Endometrial microvascular endothelial cells (primary cell): ENCODE measurements around the gene AJAP1. TPM values are rescaled to one million over a fixed set of nuclear protein-coding genes. Genes with fewer than 3 reads are reported as not detected.

Source experiments
- in situ Hi-C: cut with HindIII; loops from 2 replicates; pipeline ENCODE4 v1.10.0; 2017; ENCODE audit warnings: low sequenced_read_pairs, low pct_unique_long_range_greater_than_20kb; ENCODE audit errors: inconsistent ontology term
- total RNA-seq: library from RNA; depleted of rRNA; stranded (reverse); fragments of >200 nt; gene quantifications from one replicate; pipeline ENCODE4 v1.2.3, GENCODE V29; 2015; ENCODE audit errors: inconsistent ontology term

The AJAP1 gene
- total RNA-seq, 1 donor from 2014 or later = not detected

DNA sequence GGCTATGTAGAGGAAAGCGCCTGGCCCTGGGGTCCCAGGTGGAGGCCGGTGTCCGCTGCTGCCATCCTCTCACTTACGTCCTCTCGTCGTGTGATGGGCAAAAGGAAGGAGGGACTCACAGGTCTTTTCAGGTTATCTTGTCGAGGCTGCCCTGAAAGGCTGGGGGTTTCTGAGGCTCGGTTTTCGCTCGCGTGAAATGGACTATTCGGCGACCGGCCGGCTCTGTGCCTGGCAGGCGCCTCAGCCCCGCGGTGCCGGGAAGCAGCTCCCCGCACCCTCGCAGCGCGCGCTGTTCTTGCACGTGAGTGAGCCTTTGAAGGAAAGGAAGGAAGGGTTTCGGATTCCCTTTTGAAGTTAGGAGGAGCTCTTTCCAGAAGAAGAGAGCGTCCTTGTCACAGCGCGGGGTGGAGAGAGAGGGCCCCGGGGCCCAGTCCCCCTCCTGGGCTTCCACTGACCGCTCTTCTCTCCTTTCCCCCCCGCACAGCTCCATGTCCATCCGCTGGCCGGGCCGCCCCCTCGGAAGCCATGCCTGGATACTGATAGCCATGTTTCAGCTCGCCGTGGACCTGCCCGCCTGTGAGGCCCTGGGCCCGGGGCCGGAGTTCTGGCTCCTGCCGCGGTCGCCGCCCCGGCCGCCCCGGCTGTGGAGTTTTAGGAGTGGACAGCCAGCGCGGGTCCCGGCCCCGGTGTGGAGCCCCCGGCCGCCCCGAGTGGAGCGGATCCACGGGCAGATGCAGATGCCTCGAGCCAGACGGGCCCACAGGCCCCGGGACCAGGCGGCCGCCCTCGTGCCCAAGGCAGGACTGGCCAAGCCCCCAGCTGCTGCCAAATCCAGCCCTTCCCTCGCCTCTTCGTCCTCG, 57.2 kb downstream of the AJAP1 start:
- in situ Hi-C loops = no loop called here

- in situ Hi-C loops = no loop called here
These were observed 59.3 kb downstream of the AJAP1 start for GRCh38 chr1:4713669-4714068.

DNA sequence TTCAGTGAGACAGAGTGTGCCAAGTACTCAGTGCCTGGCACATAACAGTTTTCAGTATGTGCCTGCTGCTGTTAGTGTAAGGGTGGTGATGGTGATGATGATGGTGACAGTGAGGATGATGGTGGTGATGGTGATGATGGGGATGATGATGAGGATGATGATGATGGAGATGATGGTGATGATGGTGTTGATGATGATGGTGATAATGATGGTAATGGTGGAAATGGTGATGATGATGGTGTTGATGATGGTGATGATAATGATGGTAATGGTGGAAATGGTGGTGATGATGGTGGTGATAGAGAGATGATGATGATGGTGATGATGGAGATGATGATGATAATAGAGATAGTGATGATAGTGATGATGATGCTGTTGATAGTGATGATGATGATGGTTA, 62.0 kb downstream of the AJAP1 start:
- in situ Hi-C loops = no loop called here

GRCh38 chr1:4718071-4718470, 63.7 kb downstream of the AJAP1 start:
- in situ Hi-C loops = no loop called here

- in situ Hi-C loops = no loop called here
These were observed 68.7 kb downstream of the AJAP1 start for GRCh38 chr1:4723106-4723505.

DNA sequence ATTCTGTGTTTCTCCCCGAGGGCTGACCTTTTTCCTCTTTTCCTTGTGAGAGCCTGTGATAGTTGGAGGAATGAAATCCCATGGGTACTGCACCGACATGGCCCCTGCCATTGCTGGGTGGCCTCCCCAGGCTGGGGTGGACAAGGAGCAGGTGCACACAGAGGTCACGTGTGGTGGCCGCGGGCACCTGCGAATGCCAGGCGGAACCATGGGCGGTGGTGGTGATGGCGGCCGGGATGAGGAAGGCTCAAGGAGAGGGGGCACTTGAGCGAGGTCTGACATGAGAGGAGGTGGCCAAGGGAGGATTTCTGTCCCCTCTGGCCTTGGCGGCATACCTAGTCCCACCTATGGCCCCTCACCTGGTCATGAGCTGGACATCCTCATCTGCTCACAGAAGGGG, 69.6 kb downstream of the AJAP1 start:
- in situ Hi-C loops = no loop called here

GRCh38 chr1:4724695-4725250, 70.4 kb downstream of the AJAP1 start:
- in situ Hi-C loops = no loop called here

DNA sequence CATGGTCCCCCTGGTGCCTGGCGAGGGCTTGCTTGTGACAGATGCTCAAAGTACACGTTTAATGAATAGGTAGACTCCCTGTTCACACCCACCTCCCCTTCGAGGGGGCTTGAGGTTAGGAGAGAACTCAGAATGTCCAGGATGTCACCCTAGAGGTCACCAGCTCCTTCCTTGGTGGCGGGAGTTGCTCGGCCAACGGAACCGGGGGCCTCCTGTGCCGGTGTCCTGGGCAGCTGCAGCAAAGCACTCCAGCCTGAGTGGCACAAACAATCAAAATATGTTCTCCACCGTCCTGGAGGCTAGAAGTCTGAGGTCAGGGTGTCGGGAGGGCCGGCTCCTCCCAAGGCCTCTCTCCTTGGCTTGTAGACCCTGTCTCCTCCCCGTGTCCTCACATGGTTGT, 71.0 kb downstream of the AJAP1 start:
- in situ Hi-C loops = no loop called here

GRCh38 chr1:4726620-4727341, 72.4 kb downstream of the AJAP1 start:
- in situ Hi-C loops = no loop called here

GRCh38 chr1:4728319-4729089, 74.1 kb downstream of the AJAP1 start:
- in situ Hi-C loops = no loop called here

DNA sequence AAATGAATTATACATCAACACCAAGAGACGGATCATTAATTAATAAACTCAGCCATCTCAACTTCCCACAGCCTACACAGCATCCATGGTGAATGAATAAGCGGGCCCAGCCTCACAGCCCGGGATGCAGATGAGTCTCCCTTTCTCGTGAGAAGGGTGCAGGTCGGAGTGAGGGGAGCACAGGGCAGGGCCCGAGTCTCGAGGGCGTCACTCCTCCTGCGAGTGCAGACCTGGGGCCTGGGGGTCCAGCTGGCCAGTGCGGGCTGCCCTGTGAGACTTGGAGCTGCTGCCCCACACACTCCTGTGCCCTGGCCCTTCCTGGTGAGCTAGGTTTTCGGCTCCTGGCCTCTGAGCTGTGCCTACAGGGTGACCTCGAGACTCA, 74.7 kb downstream of the AJAP1 start:
- in situ Hi-C loops = no loop called here

GRCh38 chr1:4730078-4730477, 75.7 kb downstream of the AJAP1 start:
- in situ Hi-C loops = no loop called here

DNA sequence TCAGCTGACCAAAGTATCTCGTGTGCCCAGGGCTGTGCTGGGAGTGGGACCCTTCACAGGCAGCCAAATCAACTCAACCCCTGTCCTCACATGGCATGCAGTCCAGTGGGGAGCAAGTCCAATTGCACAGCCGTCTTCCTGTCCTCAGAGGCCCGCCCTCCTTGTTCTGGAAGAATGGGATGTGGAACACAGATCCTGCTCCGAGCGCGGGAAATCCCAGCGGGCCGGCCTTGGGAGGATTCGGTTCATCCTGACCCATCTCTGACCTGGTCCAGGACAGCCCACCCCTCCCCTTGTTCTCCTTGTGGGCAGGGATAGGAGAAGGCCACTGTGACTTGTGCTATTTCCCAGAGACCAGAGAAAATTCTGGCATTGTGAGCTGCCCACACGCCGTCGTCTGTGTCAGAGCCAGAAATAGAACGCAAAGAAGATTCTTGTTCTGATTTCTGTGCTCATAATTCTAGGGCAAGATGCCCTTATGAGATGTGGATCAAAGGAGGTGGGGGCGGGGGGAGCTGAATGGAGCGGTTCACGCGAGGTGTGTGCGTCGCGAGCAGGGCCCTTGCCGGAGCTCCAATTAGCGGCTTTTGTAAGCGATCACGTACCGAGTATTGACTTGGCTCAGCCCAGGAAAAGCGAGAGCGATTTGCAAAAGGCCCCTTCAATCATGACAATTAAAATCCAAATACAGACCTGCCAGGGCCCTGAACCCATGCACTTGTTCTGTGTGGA, 79.2 kb downstream of the AJAP1 start:
- in situ Hi-C loops = no loop called here

GRCh38 chr1:4734219-4734618, 79.8 kb downstream of the AJAP1 start:
- in situ Hi-C loops = no loop called here

DNA sequence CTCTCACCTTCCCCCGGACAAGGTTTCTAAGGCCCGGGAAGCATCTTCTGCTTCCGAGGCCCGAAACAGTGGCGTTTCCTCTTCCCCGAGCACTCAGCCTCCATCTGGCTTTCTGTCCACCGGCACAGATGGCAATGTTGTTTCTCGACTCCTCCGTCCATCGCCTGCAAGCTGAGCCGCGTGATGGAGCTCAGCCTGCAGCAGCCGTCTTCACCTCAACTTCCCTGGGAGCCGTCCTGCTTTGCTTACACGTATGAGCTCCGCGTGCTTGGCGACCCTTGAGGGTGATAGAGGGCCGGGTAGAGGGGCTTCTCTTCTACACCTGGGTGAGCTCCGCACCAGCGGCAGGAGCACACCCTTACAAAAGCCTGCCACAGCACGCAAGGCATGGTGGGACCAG, 80.4 kb downstream of the AJAP1 start:
- in situ Hi-C loops = no loop called here

GRCh38 chr1:4736254-4736653, 81.8 kb downstream of the AJAP1 start:
- in situ Hi-C loops = no loop called here

GRCh38 chr1:4741876-4742423, 87.5 kb downstream of the AJAP1 start:
- in situ Hi-C loops = no loop called here

GRCh38 chr1:4743978-4744750, 89.8 kb downstream of the AJAP1 start:
- in situ Hi-C loops = no loop called here
